Measurements from ENCODE around the gene MMP20.

MMP20 gene

DNA sequence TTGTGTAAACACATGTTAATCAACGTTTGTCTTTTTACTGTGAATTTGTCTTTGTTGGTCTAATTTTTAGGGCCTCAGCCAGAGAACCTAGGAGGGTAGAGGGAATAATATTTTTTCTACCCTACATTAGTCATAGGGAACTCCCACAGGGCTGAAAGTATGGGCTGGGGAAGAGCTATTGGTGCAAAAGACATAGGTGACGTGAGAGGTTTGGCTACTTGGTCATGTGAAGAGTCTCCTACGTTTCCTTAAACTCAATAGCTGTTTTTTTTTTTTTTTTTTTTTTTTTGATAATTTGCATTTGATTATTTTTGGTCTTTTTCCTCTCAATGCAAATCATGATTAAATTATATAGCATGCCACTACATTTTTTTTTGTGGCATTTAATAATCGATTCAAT is 78.7 kb downstream of the MMP20 start:
- H3K79me2 ChIP-seq = no peaks in the 10 kb centered on the region
- no peaks in the 10 kb centered on the region for H3K36me3 ChIP-seq (ENCODE audit: control insufficient read depth, insufficient read depth, low read length)
- no peak overlapping the region for H3K4me3 ChIP-seq (ENCODE audit: low read depth, low read length)
- no peaks in the 10 kb centered on the region for H3K9me3 ChIP-seq (ENCODE audit: control insufficient read depth, low read length)
- H3K4me1 ChIP-seq = peaks cover 6% of the 10 kb centered on the region
- TF ChIP-seq, protein P1, sequence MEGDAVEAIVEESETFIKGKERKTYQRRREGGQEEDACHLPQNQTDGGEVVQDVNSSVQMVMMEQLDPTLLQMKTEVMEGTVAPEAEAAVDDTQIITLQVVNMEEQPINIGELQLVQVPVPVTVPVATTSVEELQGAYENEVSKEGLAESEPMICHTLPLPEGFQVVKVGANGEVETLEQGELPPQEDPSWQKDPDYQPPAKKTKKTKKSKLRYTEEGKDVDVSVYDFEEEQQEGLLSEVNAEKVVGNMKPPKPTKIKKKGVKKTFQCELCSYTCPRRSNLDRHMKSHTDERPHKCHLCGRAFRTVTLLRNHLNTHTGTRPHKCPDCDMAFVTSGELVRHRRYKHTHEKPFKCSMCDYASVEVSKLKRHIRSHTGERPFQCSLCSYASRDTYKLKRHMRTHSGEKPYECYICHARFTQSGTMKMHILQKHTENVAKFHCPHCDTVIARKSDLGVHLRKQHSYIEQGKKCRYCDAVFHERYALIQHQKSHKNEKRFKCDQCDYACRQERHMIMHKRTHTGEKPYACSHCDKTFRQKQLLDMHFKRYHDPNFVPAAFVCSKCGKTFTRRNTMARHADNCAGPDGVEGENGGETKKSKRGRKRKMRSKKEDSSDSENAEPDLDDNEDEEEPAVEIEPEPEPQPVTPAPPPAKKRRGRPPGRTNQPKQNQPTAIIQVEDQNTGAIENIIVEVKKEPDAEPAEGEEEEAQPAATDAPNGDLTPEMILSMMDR (IDR thresholded peaks at IDR 0.05) = no peak
- no peak overlapping the region for H2AFZ ChIP-seq
- H3K27ac ChIP-seq = no peak overlapping the region
- H3K9ac ChIP-seq = no peak overlapping the region
- H3K27me3 ChIP-seq (ENCODE audit: control insufficient read depth, insufficient read depth, low read length) = no peaks in the 10 kb centered on the region
- H3K4me2 ChIP-seq (ENCODE audit: low read length) = no peak overlapping the region

DNA sequence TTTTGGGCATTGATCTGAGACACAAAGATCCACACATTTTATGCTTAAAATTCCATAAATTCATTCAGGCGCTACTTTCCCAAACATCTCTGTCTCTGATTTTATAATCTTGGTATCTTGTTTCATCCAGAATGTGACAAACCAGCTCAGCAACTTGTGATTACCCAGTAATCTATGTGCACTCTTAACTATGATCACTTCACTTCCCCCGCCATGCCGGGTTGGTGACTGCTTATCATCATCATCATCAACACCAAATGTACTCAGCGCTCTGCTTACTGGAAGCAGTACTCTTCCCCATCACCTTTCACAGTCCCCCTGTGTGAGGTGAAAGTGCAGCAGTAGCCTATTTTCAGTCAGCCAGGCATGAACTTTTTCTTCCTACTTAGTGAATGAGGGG is 79.4 kb downstream of the MMP20 start:
- Histone ChIP-seq H3K27ac (no peak overlapping the region), H3K4me1 (peaks cover 6% of the 10 kb centered on the region), H3K4me3 (ENCODE audit: low read depth, low read length) (no peak overlapping the region), H3K79me2 (no peaks in the 10 kb centered on the region), H3K36me3 (ENCODE audit: control insufficient read depth, insufficient read depth, low read length) (no peaks in the 10 kb centered on the region), H2AFZ (peak overlapping the region; percentile 7), H3K27me3 (ENCODE audit: control insufficient read depth, insufficient read depth, low read length) (no peaks in the 10 kb centered on the region), H3K4me2 (ENCODE audit: low read length) (no peak overlapping the region), H3K9ac (no peak overlapping the region), H3K9me3 (ENCODE audit: control insufficient read depth, low read length) (no peaks in the 10 kb centered on the region)
- TF ChIP-seq, protein P1 (IDR thresholded peaks at IDR 0.05) = no peak

DNA sequence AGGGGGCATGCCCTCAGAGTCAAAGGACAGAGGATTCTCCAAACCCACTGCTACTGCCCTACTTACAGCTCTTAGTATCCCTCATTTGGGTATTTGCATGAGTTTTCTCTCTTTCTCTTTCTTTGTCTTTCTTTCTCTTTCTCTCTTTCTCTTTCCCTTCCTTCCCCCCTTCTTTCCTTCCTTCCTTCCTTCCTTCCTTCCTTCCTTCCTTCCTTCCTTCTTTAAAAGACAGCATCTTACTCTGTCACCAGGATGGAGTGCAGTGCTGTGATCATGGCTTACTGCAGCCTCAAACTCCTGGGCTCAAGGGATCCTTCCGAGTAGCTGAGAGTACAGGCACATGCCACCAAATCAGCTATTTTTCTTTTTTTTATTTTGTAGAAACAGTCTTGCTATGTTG is 80.5 kb downstream of the MMP20 start:
- H3K79me2 ChIP-seq = no peaks in the 10 kb centered on the region
- no peaks in the 10 kb centered on the region for H3K9me3 ChIP-seq (ENCODE audit: control insufficient read depth, low read length)
- H3K27me3 ChIP-seq (ENCODE audit: control insufficient read depth, insufficient read depth, low read length) = no peaks in the 10 kb centered on the region
- TF ChIP-seq, protein P1 (IDR thresholded peaks at IDR 0.05) = no peak
- peaks cover 6% of the 10 kb centered on the region for H3K4me1 ChIP-seq
- no peaks in the 10 kb centered on the region for H3K36me3 ChIP-seq (ENCODE audit: control insufficient read depth, insufficient read depth, low read length)
- no peak overlapping the region for H3K4me3 ChIP-seq (ENCODE audit: low read depth, low read length)
- no peak overlapping the region for H3K4me2 ChIP-seq (ENCODE audit: low read length)
- H2AFZ ChIP-seq = no peak overlapping the region
- H3K27ac ChIP-seq = no peak overlapping the region
- H3K9ac ChIP-seq = no peak overlapping the region

DNA sequence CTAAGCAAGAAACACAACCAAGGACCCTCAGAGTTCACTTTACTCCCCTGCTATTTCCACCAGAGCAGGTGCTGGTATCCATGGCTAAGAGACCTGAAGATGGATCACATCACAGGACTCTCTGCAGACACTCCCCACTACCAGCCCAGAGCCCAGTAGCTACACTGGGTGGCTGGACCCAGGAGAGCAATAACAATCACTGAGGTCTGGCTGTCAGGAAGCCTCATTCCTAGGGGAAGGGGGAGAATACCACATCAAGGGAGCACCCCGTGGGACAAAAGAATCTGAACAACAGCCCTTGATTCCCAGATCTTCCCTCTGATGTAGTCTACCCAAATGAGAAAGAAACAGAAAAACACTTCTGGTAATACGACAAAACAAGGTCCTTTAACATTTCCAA is 85.6 kb downstream of the MMP20 start:
- H3K4me1 ChIP-seq = no peaks in the 10 kb centered on the region
- no peak overlapping the region for H3K4me2 ChIP-seq (ENCODE audit: low read length)
- H2AFZ ChIP-seq = no peak overlapping the region
- H3K27me3 ChIP-seq (ENCODE audit: control insufficient read depth, insufficient read depth, low read length) = no peaks in the 10 kb centered on the region
- no peaks in the 10 kb centered on the region for H3K79me2 ChIP-seq
- no peaks in the 10 kb centered on the region for H3K36me3 ChIP-seq (ENCODE audit: control insufficient read depth, insufficient read depth, low read length)
- TF ChIP-seq, protein P1 (IDR thresholded peaks at IDR 0.05) = no peak
- H3K4me3 ChIP-seq (ENCODE audit: low read depth, low read length) = no peak overlapping the region
- H3K9me3 ChIP-seq (ENCODE audit: control insufficient read depth, low read length) = no peaks in the 10 kb centered on the region
- no peak overlapping the region for H3K27ac ChIP-seq
- no peak overlapping the region for H3K9ac ChIP-seq

DNA sequence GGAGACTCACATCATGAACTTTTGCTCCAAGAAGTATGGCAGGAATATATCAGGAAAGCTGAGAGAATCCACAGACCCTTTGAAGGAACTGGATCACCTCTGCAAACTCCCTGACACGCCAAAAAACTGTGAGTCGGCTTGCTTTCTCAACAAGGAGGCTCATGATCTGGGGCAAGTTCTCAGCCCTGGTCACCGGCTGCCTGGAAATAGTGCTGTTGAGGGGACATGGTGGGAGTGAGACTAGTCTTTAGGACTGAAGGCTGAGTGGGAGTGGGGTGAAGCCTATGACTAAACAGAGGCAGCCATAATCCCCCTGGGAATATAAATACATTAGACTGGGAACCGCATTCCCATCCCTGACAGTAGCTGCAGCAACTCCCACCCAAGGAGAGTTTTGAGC is 86.2 kb downstream of the MMP20 start:
- H3K4me3 ChIP-seq (ENCODE audit: low read depth, low read length) = no peak overlapping the region

More for the DNA sequence above, 86.2 kb downstream of the MMP20 start:
- H3K4me1 ChIP-seq = no peaks in the 10 kb centered on the region
- H3K4me2 ChIP-seq (ENCODE audit: low read length) = no peak overlapping the region
- TF ChIP-seq, protein P1 (IDR thresholded peaks at IDR 0.05) = no peak
- H2AFZ ChIP-seq = no peak overlapping the region
- no peaks in the 10 kb centered on the region for H3K36me3 ChIP-seq (ENCODE audit: control insufficient read depth, insufficient read depth, low read length)
- H3K27me3 ChIP-seq (ENCODE audit: control insufficient read depth, insufficient read depth, low read length) = no peaks in the 10 kb centered on the region
- H3K9me3 ChIP-seq (ENCODE audit: control insufficient read depth, low read length) = no peaks in the 10 kb centered on the region
- no peak overlapping the region for H3K27ac ChIP-seq
- H3K79me2 ChIP-seq = no peaks in the 10 kb centered on the region
- H3K9ac ChIP-seq = no peak overlapping the region
